Osteocyte (in vitro differentiated cells): ENCODE results near the gene ANKRD29. TPM values are rescaled to one million over a fixed set of nuclear protein-coding genes. Genes with fewer than 3 reads are reported as not detected.
A peak's percentile ranks its signal among the peaks of the same experiment; 100 is the strongest.

Experiments
- DNase-seq: peaks from one replicate; pipeline ENCODE4 v3.0.0; 2021; ENCODE audit warnings: mixed read lengths; ENCODE audit not compliant: unreplicated experiment; ENCODE audit errors: extremely low spot score
- H3K27ac Mint-ChIP-seq: one replicate; pipeline ENCODE4 v1.8.0; 2021; ENCODE audit warnings: mild to moderate bottlenecking, mixed read lengths; ENCODE audit not compliant: unreplicated experiment
- H3K27me3 Mint-ChIP-seq: one replicate; pipeline ENCODE4 v1.8.0; 2021; ENCODE audit warnings: mixed read lengths; ENCODE audit not compliant: unreplicated experiment
- H3K36me3 Mint-ChIP-seq: one replicate; pipeline ENCODE4 v1.8.0; 2021; ENCODE audit warnings: mixed read lengths; ENCODE audit not compliant: unreplicated experiment
- H3K4me1 Mint-ChIP-seq: one replicate; pipeline ENCODE4 v1.8.0; 2021; ENCODE audit warnings: mixed read lengths; ENCODE audit not compliant: unreplicated experiment
- H3K4me3 Mint-ChIP-seq: one replicate; pipeline ENCODE4 v1.8.0; 2021; ENCODE audit warnings: mild to moderate bottlenecking, moderate library complexity, mixed read lengths; ENCODE audit not compliant: unreplicated experiment
- H3K9me3 Mint-ChIP-seq: one replicate; pipeline ENCODE4 v1.8.0; 2021; ENCODE audit warnings: mixed read lengths; ENCODE audit not compliant: unreplicated experiment
- CTCF ChIP-seq: fragments of 200-600 bp; sonication (generic); IDR thresholded peaks from 2 replicates; pipeline ENCODE4 v1.5.0; 2021; ENCODE audit warnings: antibody characterized with exemption, mild to moderate bottlenecking, moderate library complexity
- total RNA-seq: library from RNA; stranded (reverse); gene quantifications from 2 replicates; pipeline ENCODE4 v1.2.1, GENCODE V29; 2021

Gene ANKRD29
- total RNA-seq, 1 donor from 2014 or later = not detected

- H3K36me3 Mint-ChIP-seq = no peaks in the 10 kb centered on the region
- peaks cover 26% of the 10 kb centered on the region for H3K4me1 Mint-ChIP-seq
Measured at GRCh38 chr18:23623040-23623439, 39.7 kb downstream of the ANKRD29 start.

GRCh38 chr18:23619388-23619881 lies 43.3 kb downstream of the ANKRD29 start:
- peaks cover 35% of the 10 kb centered on the region for H3K27me3 Mint-ChIP-seq
- H3K27ac Mint-ChIP-seq = no peak overlapping the region
- H3K9me3 Mint-ChIP-seq = no peaks in the 10 kb centered on the region
- H3K4me3 Mint-ChIP-seq = peak overlapping the region; percentile 69
- TF ChIP-seq CTCF = no peak
- no peak for DNase-seq
- no peaks in the 10 kb centered on the region for H3K36me3 Mint-ChIP-seq
- H3K4me1 Mint-ChIP-seq = peaks cover 4% of the 10 kb centered on the region

More at GRCh38 chr18:23623040-23623439, 39.7 kb downstream of the ANKRD29 start:
- TF ChIP-seq CTCF = no peak
- H3K27me3 Mint-ChIP-seq = peaks cover 28% of the 10 kb centered on the region
- H3K9me3 Mint-ChIP-seq = no peaks in the 10 kb centered on the region
- no peak for DNase-seq
- no peak overlapping the region for H3K4me3 Mint-ChIP-seq
- no peak overlapping the region for H3K27ac Mint-ChIP-seq

GRCh38 chr18:23618862-23619387 lies 43.8 kb downstream of the ANKRD29 start:
- no peak overlapping the region for H3K27ac Mint-ChIP-seq
- peaks cover 35% of the 10 kb centered on the region for H3K27me3 Mint-ChIP-seq
- peaks cover 4% of the 10 kb centered on the region for H3K4me1 Mint-ChIP-seq
- TF ChIP-seq CTCF = no peak
- H3K4me3 Mint-ChIP-seq = peak overlapping the region; percentile 69
- no peaks in the 10 kb centered on the region for H3K9me3 Mint-ChIP-seq
- no peaks in the 10 kb centered on the region for H3K36me3 Mint-ChIP-seq
- no peak for DNase-seq

GRCh38 chr18:23617412-23618014 lies 45.2 kb downstream of the ANKRD29 start:
- no peak overlapping the region for H3K4me3 Mint-ChIP-seq
- no peak overlapping the region for H3K27ac Mint-ChIP-seq
- no peak for DNase-seq
- TF ChIP-seq CTCF = no peak
- peaks cover 4% of the 10 kb centered on the region for H3K4me1 Mint-ChIP-seq
- H3K9me3 Mint-ChIP-seq = no peaks in the 10 kb centered on the region
- H3K36me3 Mint-ChIP-seq = no peaks in the 10 kb centered on the region
- peaks cover 37% of the 10 kb centered on the region for H3K27me3 Mint-ChIP-seq

GRCh38 chr18:23616258-23616657 lies 46.5 kb downstream of the ANKRD29 start:
- DNase-seq = no peak
- H3K27ac Mint-ChIP-seq = no peak overlapping the region
- no peak overlapping the region for H3K4me3 Mint-ChIP-seq
- peaks cover 4% of the 10 kb centered on the region for H3K4me1 Mint-ChIP-seq
- H3K27me3 Mint-ChIP-seq = peaks cover 33% of the 10 kb centered on the region
- no peaks in the 10 kb centered on the region for H3K9me3 Mint-ChIP-seq
- no peak for TF ChIP-seq CTCF
- no peaks in the 10 kb centered on the region for H3K36me3 Mint-ChIP-seq
